ENCODE results near the gene MICAL3.
A peak's percentile ranks its signal among the peaks of the same experiment; 100 is the strongest.

MICAL3 gene

DNA sequence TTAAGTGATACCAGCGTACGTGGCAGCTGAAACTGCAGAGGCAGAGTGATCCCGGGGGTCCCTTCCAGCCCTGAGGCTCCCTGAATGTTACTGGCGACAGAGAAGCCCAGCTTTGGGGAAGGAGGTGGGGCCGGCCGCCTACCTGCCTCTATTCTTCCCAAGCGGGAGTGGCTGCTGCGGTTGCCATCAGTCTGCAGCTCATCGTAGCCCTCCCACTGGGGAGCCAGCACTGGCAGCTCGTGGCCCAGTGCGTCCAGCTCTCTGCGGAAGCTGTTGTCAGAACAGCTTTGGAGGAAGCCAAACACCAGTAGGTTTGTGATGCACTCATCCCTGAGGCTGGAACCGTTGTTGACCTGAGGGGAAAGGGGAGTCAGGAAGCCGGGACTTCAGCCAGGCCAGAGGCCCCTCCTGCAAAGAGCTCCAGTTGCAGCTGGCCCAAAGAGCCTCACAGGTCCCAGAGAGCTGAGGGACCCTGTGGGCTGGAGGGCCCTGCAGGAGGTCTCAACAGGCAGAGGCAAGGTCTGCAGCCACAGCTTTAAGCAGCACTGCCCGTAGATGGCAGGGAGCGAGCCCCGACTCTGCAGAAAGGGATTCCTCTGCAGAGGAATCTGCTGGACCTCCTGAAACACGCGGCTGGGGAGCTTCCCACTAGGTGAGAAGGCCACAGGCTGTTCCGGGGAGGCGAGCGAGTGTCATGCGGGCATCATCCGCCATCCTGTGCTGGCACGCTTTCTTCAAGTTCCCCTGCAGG, 280.5 kb downstream of the MICAL3 start:
- DNase-seq: no peak

DNA sequence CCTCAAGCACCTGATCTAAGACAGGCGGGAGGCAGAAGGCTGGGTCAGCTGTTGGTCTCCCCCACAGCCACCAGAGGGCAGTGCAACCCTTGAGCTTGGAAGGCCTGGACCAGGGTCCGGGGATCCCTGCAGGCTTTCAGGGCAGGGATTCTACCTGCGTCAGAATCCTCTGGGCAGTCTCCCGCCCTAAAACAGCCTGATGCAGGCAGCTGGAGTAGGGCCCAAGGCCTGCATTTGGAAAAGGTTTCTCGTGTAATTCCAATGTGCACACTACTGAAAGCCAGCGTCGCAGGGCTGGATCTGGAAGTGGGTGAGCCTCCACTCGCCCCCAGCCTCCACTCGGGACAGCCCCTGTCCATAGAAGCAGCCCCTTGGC, 281.8 kb downstream of the MICAL3 start:
- peak; percentile 88 for DNase-seq

DNA sequence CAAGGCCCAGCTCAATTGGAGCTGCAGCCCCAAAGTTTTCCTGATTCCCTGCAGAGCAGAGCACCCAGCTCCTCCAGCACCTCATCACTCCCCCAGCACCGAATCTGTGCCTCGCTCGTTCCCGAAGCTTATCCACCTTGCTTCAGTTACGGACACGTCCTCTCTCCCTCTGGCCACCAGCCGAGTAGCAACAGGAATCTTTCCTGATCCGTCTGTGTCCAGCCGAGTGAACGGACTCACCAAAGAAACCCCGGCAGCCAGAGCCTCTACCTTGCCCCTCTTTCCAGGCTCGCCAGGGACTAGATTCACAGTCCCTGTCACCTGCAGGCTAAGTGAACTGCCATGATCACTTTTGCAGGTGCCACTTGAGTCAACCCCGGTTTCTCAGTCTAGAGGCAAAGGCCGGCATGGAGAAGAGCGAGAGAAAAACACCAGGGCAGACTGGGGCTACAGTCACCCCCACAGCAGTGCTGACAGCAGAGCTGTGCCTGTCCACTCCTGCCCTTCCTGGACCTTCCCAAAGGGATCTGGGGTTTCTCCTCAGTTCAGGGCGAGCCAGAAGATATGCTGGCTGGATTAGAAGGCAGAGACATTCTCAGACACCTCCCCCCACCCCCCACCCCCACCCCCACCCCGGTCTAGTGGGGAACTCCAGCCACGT, 282.4 kb downstream of the MICAL3 start:
- DNase-seq: no peak

DNA sequence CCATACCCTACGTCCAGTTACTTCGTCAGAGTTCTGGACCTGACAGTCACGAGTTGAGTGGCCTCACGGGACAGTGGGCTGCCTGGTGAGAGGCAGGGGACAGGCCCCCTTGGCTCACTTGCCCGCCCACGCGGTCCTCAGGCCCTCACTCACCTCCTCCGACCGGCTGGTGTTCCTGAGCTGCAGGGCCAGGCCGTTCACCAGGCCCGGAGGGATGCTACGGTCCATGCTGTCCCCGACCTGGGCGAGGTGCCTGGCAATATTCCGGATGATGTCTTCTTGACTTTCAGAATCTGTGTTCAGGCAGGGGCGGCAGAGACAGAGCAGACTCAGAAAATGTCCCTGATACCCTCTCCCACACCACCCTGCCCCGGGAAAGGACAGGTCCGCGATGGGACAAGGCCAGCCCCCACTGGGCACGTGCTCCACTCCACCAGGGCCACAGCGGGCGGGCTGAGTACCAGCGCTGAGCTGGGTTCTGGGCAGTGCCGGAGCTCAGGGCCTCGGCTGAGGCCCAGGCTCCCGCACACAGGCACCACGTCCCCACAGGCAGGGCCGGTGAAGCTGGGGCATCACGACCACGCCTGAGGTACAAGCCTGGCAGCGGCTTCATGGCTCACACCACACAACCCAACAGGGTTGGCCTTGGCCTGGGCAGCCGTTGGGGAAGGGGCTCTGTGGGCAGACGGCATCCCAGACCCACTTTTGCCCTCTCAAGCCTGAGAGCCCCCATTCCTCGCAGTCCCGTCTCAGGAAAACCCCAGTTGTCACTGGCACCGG, 285.0 kb downstream of the MICAL3 start:
- DNase-seq: no peak

DNA sequence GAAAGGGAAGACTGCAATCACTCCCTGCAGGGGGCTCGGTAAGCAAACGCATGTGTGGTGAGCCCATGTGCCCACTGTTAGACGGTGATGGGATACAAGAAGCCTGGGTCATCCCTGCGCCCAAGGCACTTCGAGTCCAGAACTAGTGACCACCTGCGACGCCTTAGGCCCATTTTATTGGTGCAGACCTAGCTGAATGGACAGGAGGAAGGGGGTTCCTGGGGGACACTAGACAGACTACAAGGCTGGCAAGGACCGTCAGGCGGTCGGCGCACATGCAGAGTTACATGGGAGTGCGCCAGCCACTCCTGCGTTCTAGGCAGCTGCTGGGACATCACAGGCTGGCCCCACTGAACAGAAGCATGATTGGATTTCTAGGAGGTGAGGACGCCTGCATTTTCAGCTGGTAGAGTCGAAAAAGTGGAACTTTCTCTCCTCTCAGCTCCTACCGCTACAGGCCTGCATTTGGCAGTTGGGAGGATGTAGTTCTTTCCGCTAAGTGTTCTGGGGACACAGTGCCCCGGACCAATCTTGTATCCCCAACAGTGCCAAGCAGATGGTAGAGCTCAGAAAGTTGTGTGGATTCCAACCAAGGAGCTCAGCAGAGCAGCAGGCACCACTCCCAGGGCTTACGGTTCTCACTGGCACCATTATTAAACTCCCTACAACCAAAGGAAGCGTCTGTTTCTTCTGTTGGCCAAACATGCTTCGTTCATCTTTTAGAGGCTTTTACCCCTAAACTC, 285.8 kb downstream of the MICAL3 start:
- no peak for DNase-seq

All from activated effector memory CD4-positive, alpha-beta T cell treated with anti-CD3 and anti-CD28 coated beads, Interleukin-2, amount 50 U/mL, for 16 hours (primary cell).